Right renal pelvis (tissue), 4 donors: Measurements from ENCODE around the gene PRKRA. TPM values are rescaled to one million over a fixed set of nuclear protein-coding genes. Genes with fewer than 3 reads are reported as not detected.

ENCODE experiments used
- polyA plus RNA-seq, 4 donors: library from polyadenylated mRNA; unstranded; fragments of 120-200 nt; gene quantifications; one replicate each; pipeline ENCODE4 v1.2.1, GENCODE V29; 2013; ENCODE audit not compliant: insufficient read length in 4 of 4

The PRKRA gene
- polyA plus RNA-seq, 4 donors, result 70.7 to 84.6 (median 78.2) TPM

Other genes starting within 250 kb of the PRKRA start
- 10 to 100 TPM in 3 of 4 donors, 1 to 10 TPM in 1; 8.0 to 12.6 (median 10.4) TPM for gene PJVK, start 203 bp upstream of the PRKRA start, polyA plus RNA-seq
- gene FKBP7, start 27.4 kb upstream of the PRKRA start, polyA plus RNA-seq, result 10 to 100 TPM; 54.1 to 72.9 (median 64.4) TPM
- 10 to 100 TPM; 29.7 to 40.3 (median 35.9) TPM for gene PLEKHA3, start 29.3 kb upstream of the PRKRA start, polyA plus RNA-seq